HEK293T (cell line): ENCODE measurements around the gene GSTT2B.
"Not testable (repeated sequence)": the region's sequence is repeated elsewhere in the genome, so short reads cannot be mapped to it uniquely, and the experiment has no call there.

Experiments used
- CTCF ChIA-PET: fragments of 350-600 bp; formaldehyde crosslinking; extraction: SDS; loops from one replicate; lab custom pipeline; 2021; ENCODE audit warnings: antibody characterized with exemption, inconsistent platforms; lab: Yijun Ruan, JAX
- POLR2A ChIA-PET: fragments of 350-600 bp; formaldehyde crosslinking; extraction: SDS; loops from one replicate; lab custom pipeline; 2020; ENCODE audit warnings: antibody characterized with exemption, inconsistent platforms; lab: Yijun Ruan, JAX
- DNase-seq: peaks from one replicate; pipeline ENCODE4 v3.0.0; 2012; ENCODE audit warnings: mixed read lengths; ENCODE audit errors: extremely low spot score
- ARNT ChIP-seq: fragments of 450-650 bp; IDR thresholded peaks from 2 replicates; pipeline ENCODE4 v1.6.1; 2017; ENCODE audit warnings: mild to moderate bottlenecking
- BHLHE40 ChIP-seq: fragments of 450-650 bp; IDR thresholded peaks from 2 replicates; pipeline ENCODE4 v1.6.1; 2016; ENCODE audit warnings: mild to moderate bottlenecking, moderate library complexity, borderline replicate concordance
- CTBP1 ChIP-seq: fragments of 450-650 bp; IDR thresholded peaks from 2 replicates; pipeline ENCODE4 v1.6.1; 2016; ENCODE audit warnings: borderline replicate concordance
- ELF4 ChIP-seq: fragments of 450-650 bp; IDR thresholded peaks from 2 replicates; pipeline ENCODE4 v1.6.1; 2017; ENCODE audit warnings: antibody characterized with exemption
- FOXA1 ChIP-seq: fragments of 450-650 bp; IDR thresholded peaks from 2 replicates; pipeline ENCODE4 v1.6.1; 2016; ENCODE audit warnings: mild to moderate bottlenecking
- FOXK2 ChIP-seq: fragments of 450-650 bp; IDR thresholded peaks from 2 replicates; pipeline ENCODE4 v1.6.1; 2016; ENCODE audit warnings: mild to moderate bottlenecking
- FOXM1 ChIP-seq: fragments of 450-650 bp; IDR thresholded peaks from 2 replicates; pipeline ENCODE4 v1.6.1; 2017; ENCODE audit warnings: mild to moderate bottlenecking, borderline replicate concordance
- HDGF ChIP-seq: fragments of 450-650 bp; IDR thresholded peaks from 2 replicates; pipeline ENCODE4 v1.6.1; 2017; ENCODE audit warnings: antibody characterized with exemption, borderline replicate concordance
- L3MBTL2 ChIP-seq: fragments of 450-650 bp; conservative IDR thresholded peaks from 2 replicates; pipeline ENCODE4 v1.6.1; 2016; ENCODE audit warnings: mild to moderate bottlenecking
- LEF1 ChIP-seq: fragments of 450-650 bp; IDR thresholded peaks from 2 replicates; pipeline ENCODE4 v1.6.1; 2017; ENCODE audit warnings: mild to moderate bottlenecking, borderline replicate concordance
- NFRKB ChIP-seq: fragments of 450-650 bp; IDR thresholded peaks from 2 replicates; pipeline ENCODE4 v1.6.1; 2016; ENCODE audit warnings: mild to moderate bottlenecking, moderate library complexity
- SP1 ChIP-seq: fragments of 450-650 bp; IDR thresholded peaks from 2 replicates; pipeline ENCODE4 v1.6.1; 2017
- SUZ12 ChIP-seq: fragments of 450-650 bp; IDR thresholded peaks from 2 replicates; pipeline ENCODE4 v1.6.1; 2016; ENCODE audit warnings: mild to moderate bottlenecking
- TARDBP ChIP-seq: fragments of 450-650 bp; IDR thresholded peaks from 2 replicates; pipeline ENCODE4 v1.6.1; 2016
- ZNF384 ChIP-seq: fragments of 450-650 bp; IDR thresholded peaks from 2 replicates; pipeline ENCODE4 v1.6.1; 2016
- TF ChIP-seq, protein P1 (sequence below): fragments of 450-650 bp; IDR thresholded peaks from 2 replicates; pipeline ENCODE4 v1.6.1; 2016

GSTT2B gene

DNA sequence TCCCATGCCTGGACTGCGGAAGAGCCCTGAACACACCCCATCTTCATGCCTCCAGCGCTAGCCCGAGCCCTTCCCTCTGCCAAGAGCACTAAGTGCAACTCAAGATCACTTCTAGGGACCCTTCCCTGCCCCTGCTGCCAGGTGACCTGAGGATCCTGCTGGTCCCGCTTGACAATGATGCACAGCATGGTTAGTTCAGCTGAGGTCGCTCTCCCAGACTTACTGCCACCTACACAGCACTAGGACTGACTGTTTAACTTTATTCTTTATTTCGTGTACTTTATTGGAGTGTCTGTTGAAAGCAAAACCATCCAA is 6.0 kb downstream of the GSTT2B start:
- DNase-seq, POLR2A ChIA-PET, CTCF ChIA-PET: not testable (repeated sequence)

DNA sequence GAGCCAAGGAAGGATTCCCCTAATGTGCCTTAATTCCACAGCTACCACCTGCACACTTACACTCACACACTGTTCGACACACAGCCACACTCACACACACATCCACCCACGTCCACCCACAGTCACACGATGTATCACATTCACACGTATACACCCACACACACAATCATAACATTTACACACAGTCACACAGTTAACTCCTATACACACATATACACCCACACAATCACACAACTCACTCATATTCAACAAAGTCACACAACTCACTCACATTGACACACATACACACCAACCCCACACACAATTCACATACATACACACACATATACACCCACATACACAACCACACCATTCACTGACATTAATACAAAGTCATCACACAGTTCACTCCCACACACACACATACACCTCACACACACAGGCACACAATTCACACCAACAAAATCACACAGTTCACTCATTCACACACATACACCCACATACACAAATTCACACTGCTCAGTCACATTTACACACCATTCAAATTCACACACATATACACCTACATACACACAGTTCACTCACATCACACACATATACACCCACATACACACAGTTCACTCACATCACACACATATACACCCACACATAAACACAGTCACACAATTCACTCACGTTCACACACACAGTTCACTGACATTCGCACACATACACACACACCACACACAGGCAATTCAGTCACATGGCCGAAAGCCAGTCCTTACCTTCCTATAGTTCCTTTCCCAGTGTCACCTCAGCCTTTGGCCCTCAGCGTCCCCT is 6.6 kb downstream of the GSTT2B start:
- DNase-seq, CTCF ChIA-PET, POLR2A ChIA-PET: not testable (repeated sequence)

DNA sequence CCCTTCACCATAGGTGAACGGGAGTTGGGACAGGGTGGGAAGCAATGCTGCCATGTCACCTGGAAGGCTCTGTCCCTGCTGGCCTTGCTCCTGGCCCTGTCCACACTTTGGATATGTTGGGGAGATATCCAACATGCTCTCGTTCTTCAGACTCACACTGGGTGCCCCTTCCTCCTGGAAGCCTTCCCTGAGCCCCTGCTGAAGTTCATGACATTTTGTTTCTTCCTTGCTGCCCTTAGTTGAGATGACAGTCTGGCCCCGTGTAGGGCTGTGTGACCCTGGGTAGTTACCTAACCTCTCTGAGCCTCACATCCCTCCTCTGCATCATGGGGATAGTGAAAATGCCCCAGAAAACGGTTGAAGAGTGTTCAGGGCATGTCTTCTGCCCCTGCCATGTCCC is 7.5 kb downstream of the GSTT2B start:
- POLR2A ChIA-PET: interaction anchor here (1.0 kb wide), 1 partner anchor 60 kb away, joined by 3 read pairs; the partner anchor contains the start of gene MIF
- DNase-seq, CTCF ChIA-PET: not testable (repeated sequence)

DNA sequence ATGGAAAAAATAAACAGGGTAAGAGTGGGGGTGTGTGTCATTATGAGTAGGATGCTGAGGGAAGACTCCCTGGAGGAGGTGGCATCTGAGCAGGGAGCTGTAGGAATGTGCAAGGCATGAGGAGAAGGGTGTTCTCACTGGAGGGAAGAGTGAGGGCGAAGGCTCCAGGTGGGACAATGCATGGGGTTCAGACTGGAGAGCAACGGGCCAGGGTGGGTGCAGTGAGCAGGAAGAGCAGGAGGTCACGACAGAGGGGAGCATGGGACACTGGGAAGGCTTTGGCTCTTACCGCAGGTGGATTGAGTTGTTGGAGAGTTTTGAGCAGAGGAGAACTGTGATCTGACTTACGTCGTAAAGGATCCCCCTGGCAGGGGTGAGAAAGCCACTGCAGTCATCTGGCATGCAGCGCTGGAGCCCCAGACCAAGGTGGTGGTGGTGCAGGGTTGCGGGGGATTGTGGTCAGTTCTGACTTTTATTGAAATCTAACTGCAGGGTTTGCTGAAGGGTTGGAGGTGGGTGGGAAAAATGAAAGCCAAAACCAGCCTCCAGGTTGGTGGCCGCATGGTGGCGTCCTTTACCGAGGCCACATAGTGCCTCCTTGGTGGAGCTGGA is 8.1 kb downstream of the GSTT2B start:
- CTCF ChIA-PET, DNase-seq: not testable (repeated sequence)
- POLR2A ChIA-PET: interaction anchor here (1.0 kb wide), 1 partner anchor 59 kb away, joined by 3 read pairs; the partner anchor contains the start of gene MIF

DNA sequence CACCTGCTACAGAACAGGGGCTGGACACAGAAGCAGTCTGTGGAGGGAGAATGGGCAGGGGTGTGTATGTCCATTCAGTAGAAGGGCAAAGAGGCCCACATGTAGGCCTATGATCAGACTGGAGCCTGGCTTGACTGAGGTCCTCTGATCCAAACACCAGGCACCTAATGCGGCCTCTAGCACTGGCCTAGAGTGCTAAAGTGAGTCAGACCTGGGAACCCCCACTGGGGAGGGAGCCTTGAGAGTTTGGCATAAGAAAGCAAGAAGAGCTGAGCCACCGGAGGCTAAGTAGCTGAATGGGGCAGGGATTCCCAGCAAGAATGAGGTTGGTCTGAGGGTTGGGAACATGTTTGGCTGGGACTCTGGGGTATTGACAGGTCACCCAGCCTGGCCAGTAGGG is 9.6 kb downstream of the GSTT2B start:
- CTCF ChIA-PET, POLR2A ChIA-PET, DNase-seq: not testable (repeated sequence)

DNA sequence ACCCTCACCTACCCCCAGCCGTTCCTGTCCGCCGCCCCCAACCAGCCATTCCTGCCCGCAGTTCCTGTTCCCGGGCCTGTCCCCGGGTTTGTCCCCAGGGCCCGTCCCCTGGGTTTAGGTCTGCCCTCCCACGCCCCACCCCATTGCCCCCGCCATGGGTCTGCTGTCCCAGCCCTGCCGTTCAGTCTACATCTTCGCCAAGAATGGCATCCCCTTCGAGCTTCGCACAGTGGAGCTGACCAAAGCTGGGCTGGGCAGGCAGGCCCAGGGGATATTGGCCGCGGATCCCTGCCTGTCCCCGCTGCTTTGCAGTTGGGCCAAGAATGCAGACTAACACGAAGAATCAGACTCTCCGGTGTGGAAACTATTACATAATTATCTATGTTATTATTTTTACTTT is 11.2 kb downstream of the GSTT2B start:
- POLR2A ChIA-PET, CTCF ChIA-PET, DNase-seq: not testable (repeated sequence)

DNA sequence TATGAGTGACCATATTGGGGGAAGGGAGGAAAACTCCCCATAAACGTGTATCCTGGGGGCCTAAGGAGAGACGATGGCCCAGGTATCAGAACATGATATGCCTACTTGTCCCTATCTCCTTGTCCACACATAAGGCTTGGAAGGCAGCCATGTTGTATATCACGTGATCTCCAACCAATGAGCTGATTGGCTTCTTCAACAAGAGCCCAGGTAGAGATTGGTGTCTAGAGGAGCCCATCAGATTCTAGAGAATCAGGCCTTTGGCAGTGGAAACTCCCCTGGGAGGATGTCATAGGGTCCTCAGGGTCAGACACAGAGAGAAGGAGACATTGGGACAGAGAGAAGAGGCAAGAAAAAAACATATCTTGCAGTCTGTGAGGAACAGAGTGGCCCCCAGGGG is 13.6 kb downstream of the GSTT2B start:
- POLR2A ChIA-PET, CTCF ChIA-PET, DNase-seq: not testable (repeated sequence)

DNA sequence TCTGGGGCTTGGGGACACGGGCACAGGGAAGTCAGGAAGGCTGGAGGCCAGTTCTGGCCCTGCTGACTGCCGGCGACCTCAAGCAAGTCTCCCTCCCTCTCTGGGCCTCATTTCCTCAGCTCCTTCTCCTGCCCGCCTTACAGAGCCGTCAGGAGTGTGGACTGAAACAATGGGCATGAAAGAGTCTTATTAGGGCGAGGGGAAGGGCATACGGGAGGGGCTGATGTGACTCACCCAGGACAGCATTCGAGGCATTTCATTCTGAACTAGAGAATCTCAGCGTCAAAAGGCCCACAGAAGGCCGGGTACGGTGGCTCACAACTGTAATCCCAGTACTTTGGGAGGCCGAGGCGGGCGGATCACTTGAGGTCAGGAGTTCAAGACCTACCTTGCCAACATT is 20.8 kb downstream of the GSTT2B start:
- CTCF ChIA-PET, DNase-seq, POLR2A ChIA-PET: not testable (repeated sequence)

DNA sequence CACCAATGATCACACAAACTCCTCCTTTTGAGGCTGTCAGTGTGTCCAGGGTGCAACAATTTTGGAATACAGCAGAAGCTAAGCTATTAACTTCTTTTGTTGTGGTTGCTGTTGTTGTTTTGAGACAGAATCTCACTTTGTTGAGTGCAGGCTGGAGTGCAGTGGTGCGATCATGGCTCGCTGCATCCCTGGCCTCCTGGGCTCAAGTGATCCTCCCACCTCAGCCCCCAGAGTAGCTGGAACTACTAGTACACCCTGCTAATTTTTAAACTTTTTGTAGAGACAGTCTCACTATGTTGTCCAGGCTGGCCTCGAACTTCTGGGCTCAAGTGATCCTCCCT is 22.0 kb downstream of the GSTT2B start:
- TF ChIP-seq NFRKB: no peak
- TF ChIP-seq CTBP1: no peak
- TF ChIP-seq, protein P1, sequence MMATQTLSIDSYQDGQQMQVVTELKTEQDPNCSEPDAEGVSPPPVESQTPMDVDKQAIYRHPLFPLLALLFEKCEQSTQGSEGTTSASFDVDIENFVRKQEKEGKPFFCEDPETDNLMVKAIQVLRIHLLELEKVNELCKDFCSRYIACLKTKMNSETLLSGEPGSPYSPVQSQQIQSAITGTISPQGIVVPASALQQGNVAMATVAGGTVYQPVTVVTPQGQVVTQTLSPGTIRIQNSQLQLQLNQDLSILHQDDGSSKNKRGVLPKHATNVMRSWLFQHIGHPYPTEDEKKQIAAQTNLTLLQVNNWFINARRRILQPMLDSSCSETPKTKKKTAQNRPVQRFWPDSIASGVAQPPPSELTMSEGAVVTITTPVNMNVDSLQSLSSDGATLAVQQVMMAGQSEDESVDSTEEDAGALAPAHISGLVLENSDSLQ: no peak
- no peak for TF ChIP-seq SP1
- TF ChIP-seq SUZ12: no peak
- no peak for TF ChIP-seq ZNF384
- TF ChIP-seq FOXA1: no peak
- TF ChIP-seq L3MBTL2: no peak
- TF ChIP-seq LEF1: no peak
- no peak for TF ChIP-seq BHLHE40
- TF ChIP-seq ELF4: no peak
- TF ChIP-seq ARNT: no peak
- ChIA-PET POLR2A (interaction anchor here (1.4 kb wide), 1 partner anchor 45 kb away, joined by 6 read pairs; the partner anchor contains the start of gene MIF), CTCF (interaction anchor here (1.2 kb wide), 1 partner anchor 9 kb away, joined by 3 read pairs; no protein-coding TSS in a partner anchor)
- DNase-seq: no peak

DNA sequence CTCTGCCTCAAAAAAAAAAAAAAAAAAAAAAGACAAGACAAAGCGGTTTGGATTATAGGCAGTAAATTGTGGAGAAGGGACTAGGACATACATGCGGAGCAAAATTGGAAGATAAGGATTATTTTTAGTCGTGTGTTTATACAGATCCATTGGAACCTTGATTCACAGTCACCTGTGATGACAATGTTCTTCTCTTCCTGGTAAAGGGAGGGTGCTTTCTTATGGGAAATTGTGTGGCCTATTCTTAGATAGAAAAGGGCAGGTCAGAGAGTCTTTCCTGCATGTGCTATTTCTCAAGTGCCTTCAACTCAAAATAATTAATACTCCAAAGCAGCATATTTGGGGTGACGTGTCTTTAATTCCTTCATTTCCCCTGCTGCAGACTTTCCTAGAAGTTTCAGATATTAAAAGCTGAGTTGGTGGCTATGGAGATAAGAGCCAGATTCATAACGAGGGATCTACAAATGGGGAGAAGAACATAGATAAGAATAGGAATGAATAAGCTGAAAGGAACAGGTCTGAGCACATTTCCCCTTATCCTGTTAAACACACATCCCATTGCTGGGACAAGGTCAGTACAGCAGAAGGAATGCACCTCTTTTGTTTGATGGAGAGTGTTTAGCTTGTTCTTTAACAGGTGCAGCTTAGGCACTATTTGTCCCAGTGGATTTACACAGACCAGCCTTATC is 22.5 kb downstream of the GSTT2B start:
- TF ChIP-seq L3MBTL2 (no peak), FOXA1 (no peak), SP1 (no peak), CTBP1 (no peak), SUZ12 (no peak), HDGF (no peak), ARNT (no peak), TARDBP (no peak), BHLHE40 (no peak), ELF4 (no peak), LEF1 (no peak), ZNF384 (no peak), NFRKB (no peak), FOXK2 (no peak), FOXM1 (no peak)
- TF ChIP-seq, protein P1: no peak
- ChIA-PET POLR2A (interaction anchor here (1.4 kb wide), 1 partner anchor 44 kb away, joined by 6 read pairs; the partner anchor contains the start of gene MIF), CTCF (interaction anchor here (1.2 kb wide), 1 partner anchor 9 kb away, joined by 3 read pairs; no protein-coding TSS in a partner anchor)
- no peak for DNase-seq
